PC-9 (cell line): Measurements from ENCODE around the gene SPPL2B. TPM values are rescaled to one million over a fixed set of nuclear protein-coding genes. Genes with fewer than 3 reads are reported as not detected.

Source experiments
- BruUV-seq: library from RNA; stranded (reverse); fragments of 400-500 nt; replicated peaks from 2 replicates; lab custom pipeline; 2021; lab: Mats Ljungman, UMichigan
- CTCF ChIA-PET: fragments of 300-600 bp; sonication (Branson Sonifier 250); formaldehyde crosslinking; loops from one replicate; lab custom pipeline; 2022; ENCODE audit warnings: antibody characterized with exemption; lab: Charles Lee
- POLR2A ChIA-PET: fragments of 300-600 bp; sonication (Branson Sonifier 250); formaldehyde crosslinking; loops from one replicate; lab custom pipeline; 2022; ENCODE audit warnings: antibody characterized with exemption; ENCODE audit not compliant: unreplicated experiment; lab: Charles Lee
- DNase-seq, 2 experiments: peaks; one replicate each; pipeline versions ENCODE4 v3.0.0 to v3.0.0-alpha.2; 2015 to 2022; ENCODE audit warnings: mixed read lengths in 1 of 2
- H2AFZ ChIP-seq: fragments of 200-600 bp; sonication (generic); 2 replicates; pipeline ENCODE4 v1.8.1; 2017; ENCODE audit warnings: antibody characterized with exemption
- H3F3A ChIP-seq: fragments of 200-600 bp; sonication (generic); 2 replicates; pipeline ENCODE4 v1.8.1; 2017; ENCODE audit warnings: antibody characterized with exemption, mild to moderate bottlenecking, low read depth; ENCODE audit not compliant: insufficient read depth
- H3K27ac ChIP-seq: fragments of 200-600 bp; sonication (generic); 2 replicates; pipeline ENCODE4 v1.6.1; 2016; ENCODE audit warnings: mixed run types
- H3K27me3 ChIP-seq: fragments of 200-600 bp; sonication (generic); 2 replicates; pipeline ENCODE4 v1.6.1; 2016; ENCODE audit warnings: low read depth, mixed run types; ENCODE audit not compliant: insufficient read depth
- H3K36me3 ChIP-seq: fragments of 200-600 bp; sonication (generic); 2 replicates; pipeline ENCODE4 v1.6.1; 2016; ENCODE audit warnings: low read depth, mixed run types
- H3K4me1 ChIP-seq: fragments of 200-600 bp; sonication (generic); replicated peaks from 2 replicates; pipeline ENCODE4 v1.6.1; 2016; ENCODE audit warnings: mixed run types; ENCODE audit not compliant: insufficient read depth
- H3K4me2 ChIP-seq: fragments of 200-600 bp; sonication (generic); 2 replicates; pipeline ENCODE4 v1.6.1; 2017; ENCODE audit warnings: mixed run types
- H3K4me3 ChIP-seq: fragments of 200-600 bp; sonication (generic); 2 replicates; pipeline ENCODE4 v1.6.1; 2016; ENCODE audit warnings: mixed run types
- H3K79me2 ChIP-seq: fragments of 200-600 bp; sonication (generic); 2 replicates; pipeline ENCODE4 v1.6.1; 2017; ENCODE audit warnings: low read depth, mixed run types
- H3K9me2 ChIP-seq: fragments of 200-600 bp; sonication (generic); 2 replicates; pipeline ENCODE4 v1.8.1; 2017; ENCODE audit warnings: mild to moderate bottlenecking; ENCODE audit not compliant: insufficient read depth
- H3K9me3 ChIP-seq: fragments of 200-600 bp; sonication (generic); 2 replicates; pipeline ENCODE4 v1.8.1; 2016; ENCODE audit warnings: low read depth; ENCODE audit not compliant: insufficient read depth
- H4K20me1 ChIP-seq: fragments of 200-600 bp; sonication (generic); 2 replicates; pipeline ENCODE4 v1.8.1; 2017; ENCODE audit not compliant: insufficient read depth
- EZH2 ChIP-seq: fragments of 200-600 bp; sonication (generic); IDR thresholded peaks from 2 replicates; pipeline ENCODE4 v1.8.0; 2017; ENCODE audit warnings: antibody characterized with exemption, low read depth
- intact Hi-C: fragments of 100-400 bp; cut with micrococcal nuclease; formaldehyde crosslinking; loops from one replicate; pipeline ENCODE4 v1.10.0; 2022; ENCODE audit not compliant: unreplicated experiment
- total RNA-seq: library from RNA; stranded (reverse); gene quantifications from 2 replicates; pipeline ENCODE4 v1.2.3, GENCODE V29; 2021
- TF ChIP-seq, protein P1 (sequence below): fragments of 200-600 bp; sonication (generic); conservative IDR thresholded peaks from 2 replicates; pipeline ENCODE4 v1.6.1; 2017; ENCODE audit warnings: mixed run types, antibody characterized with exemption, mild to moderate bottlenecking, moderate library complexity

Gene SPPL2B
- total RNA-seq, 1 experiment from 2014 or later = 49.6 TPM

GRCh38 chr19:2324220-2324948 lies 4.1 kb upstream of the SPPL2B start:
- Histone ChIP-seq H2AFZ (no peak overlapping the region), H3K79me2 (peaks cover 29% of the 10 kb centered on the region), H3K9me3 (no peaks in the 10 kb centered on the region), H3F3A (no peaks in the 10 kb centered on the region; the same call in 1 of the 2 replicates), H3K27me3 (no peaks in the 10 kb centered on the region), H4K20me1 (no peaks in the 10 kb centered on the region), H3K36me3 (no peaks in the 10 kb centered on the region), H3K4me2 (no peak overlapping the region), H3K4me1 (peaks cover under 1% of the 10 kb centered on the region; the same call in 1 of the 2 replicates), H3K9me2 (no peaks in the 10 kb centered on the region), H3K4me3 (no peak overlapping the region), H3K27ac (no peak overlapping the region)
- no peak for DNase-seq
- CTCF ChIA-PET = no interaction called here
- intact Hi-C loops = no loop called here
- POLR2A ChIA-PET = no interaction called here
- TF ChIP-seq, protein P1, sequence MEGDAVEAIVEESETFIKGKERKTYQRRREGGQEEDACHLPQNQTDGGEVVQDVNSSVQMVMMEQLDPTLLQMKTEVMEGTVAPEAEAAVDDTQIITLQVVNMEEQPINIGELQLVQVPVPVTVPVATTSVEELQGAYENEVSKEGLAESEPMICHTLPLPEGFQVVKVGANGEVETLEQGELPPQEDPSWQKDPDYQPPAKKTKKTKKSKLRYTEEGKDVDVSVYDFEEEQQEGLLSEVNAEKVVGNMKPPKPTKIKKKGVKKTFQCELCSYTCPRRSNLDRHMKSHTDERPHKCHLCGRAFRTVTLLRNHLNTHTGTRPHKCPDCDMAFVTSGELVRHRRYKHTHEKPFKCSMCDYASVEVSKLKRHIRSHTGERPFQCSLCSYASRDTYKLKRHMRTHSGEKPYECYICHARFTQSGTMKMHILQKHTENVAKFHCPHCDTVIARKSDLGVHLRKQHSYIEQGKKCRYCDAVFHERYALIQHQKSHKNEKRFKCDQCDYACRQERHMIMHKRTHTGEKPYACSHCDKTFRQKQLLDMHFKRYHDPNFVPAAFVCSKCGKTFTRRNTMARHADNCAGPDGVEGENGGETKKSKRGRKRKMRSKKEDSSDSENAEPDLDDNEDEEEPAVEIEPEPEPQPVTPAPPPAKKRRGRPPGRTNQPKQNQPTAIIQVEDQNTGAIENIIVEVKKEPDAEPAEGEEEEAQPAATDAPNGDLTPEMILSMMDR = no peak
- no peak for TF ChIP-seq EZH2
- no TSS peak for BruUV-seq

- peaks cover 6% of the 10 kb centered on the region; the same call in 1 of the 2 replicates for H3K4me1 ChIP-seq
- no peaks in the 10 kb centered on the region; the same call in 1 of the 2 replicates for H3F3A ChIP-seq
- H3K9me2 ChIP-seq = no peaks in the 10 kb centered on the region
- CTCF ChIA-PET = no interaction called here
- no peak for DNase-seq
- TF ChIP-seq EZH2 = no peak
- TF ChIP-seq, protein P1 = no peak
- H3K4me2 ChIP-seq = no peak overlapping the region
- H2AFZ ChIP-seq = no peak overlapping the region
- POLR2A ChIA-PET = no interaction called here
- H3K36me3 ChIP-seq = no peaks in the 10 kb centered on the region
- no peaks in the 10 kb centered on the region for H3K27me3 ChIP-seq
- H3K4me3 ChIP-seq = no peak overlapping the region
- intact Hi-C loops = loop anchor here (5.0 kb wide), 1 partner anchor 67 kb away; no protein-coding TSS in a partner anchor
- H4K20me1 ChIP-seq = no peaks in the 10 kb centered on the region
- H3K27ac ChIP-seq = no peak overlapping the region
- no peaks in the 10 kb centered on the region for H3K9me3 ChIP-seq
- H3K79me2 ChIP-seq = peaks cover 39% of the 10 kb centered on the region
- no TSS peak for BruUV-seq
Measured at GRCh38 chr19:2325281-2326046, 3.0 kb upstream of the SPPL2B start.

DNA sequence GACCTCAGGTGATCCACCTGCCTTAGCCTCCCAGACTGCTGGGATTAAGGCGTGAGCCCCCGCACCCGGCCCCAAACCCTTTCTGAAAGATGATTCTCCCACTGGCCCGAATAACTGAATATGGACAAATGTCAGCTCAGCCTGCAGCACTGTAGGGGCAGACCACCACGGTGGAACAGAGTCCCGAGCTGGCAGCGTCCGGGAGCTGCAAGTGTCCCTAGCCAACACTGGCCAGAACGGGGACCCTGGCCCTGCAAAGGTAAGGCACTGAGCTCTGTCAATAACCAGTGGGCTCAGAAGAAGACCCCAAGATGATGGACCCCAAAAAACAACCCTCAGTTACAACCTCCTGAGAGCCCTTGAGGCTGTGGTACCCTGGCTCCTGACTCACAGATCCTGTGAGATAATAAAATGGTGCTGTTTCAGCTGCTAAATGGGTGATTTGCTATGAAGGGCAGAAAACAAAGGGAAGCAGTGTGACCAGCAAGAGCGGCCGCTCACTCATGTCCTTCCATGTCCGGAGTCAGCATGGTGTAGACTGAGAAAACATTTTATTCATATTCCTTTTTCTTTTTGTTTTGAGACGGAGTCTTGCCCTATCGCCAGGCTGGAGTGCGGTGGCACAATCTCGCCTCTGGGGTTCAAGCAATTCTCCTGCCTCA lies 1.7 kb upstream of the SPPL2B start:
- Histone ChIP-seq H3K4me3 (peak overlapping the region; percentile 86; the same call in 1 of the 2 replicates), H3K79me2 (peaks cover 52% of the 10 kb centered on the region), H4K20me1 (no peaks in the 10 kb centered on the region), H3K36me3 (no peaks in the 10 kb centered on the region), H3K4me2 (peak overlapping the region; percentile 84), H3K9me3 (no peaks in the 10 kb centered on the region), H3K27ac (no peak overlapping the region), H3F3A (no peaks in the 10 kb centered on the region; the same call in 1 of the 2 replicates), H2AFZ (no peak overlapping the region), H3K27me3 (no peaks in the 10 kb centered on the region), H3K4me1 (peaks cover 6% of the 10 kb centered on the region; the same call in 1 of the 2 replicates), H3K9me2 (no peaks in the 10 kb centered on the region)
- BruUV-seq = no TSS peak
- intact Hi-C loops = loop anchor here (5.0 kb wide), 1 partner anchor 65 kb away; no protein-coding TSS in a partner anchor
- ChIA-PET CTCF (no interaction called here), POLR2A (interaction anchor here (0.6 kb wide), 1 partner anchor 89 kb away, joined by 4 read pairs; no protein-coding TSS in a partner anchor)
- TF ChIP-seq EZH2 = no peak
- TF ChIP-seq, protein P1 = no peak
- no peak for DNase-seq
